ENCODE results near the gene NRP2.

The NRP2 gene

GRCh38 chr2:205682239-205682970, at the start of gene NRP2:
Gene NRP2 (plus strand): TSS chr2:205682501. CDS start chr2:205683291, 790 bp downstream.
- H3K4me1 ChIP-seq (ENCODE audit: control insufficient read depth, insufficient read depth, low read length, unreplicated experiment): peaks cover 13% of the 10 kb centered on the region
- H3K4me3 ChIP-seq (ENCODE audit: low read depth, low read length): peak within 1 kb of the TSS; percentile 82
- H3K36me3 ChIP-seq (ENCODE audit: insufficient read depth, low read length): no peaks in the 10 kb centered on the region
- H3K27ac ChIP-seq (ENCODE audit: low read depth, low read length): no peak within 1 kb of the TSS
- H3K79me2 ChIP-seq (ENCODE audit: control insufficient read depth, insufficient read depth, low read length, unreplicated experiment): no peaks in the 10 kb centered on the region
- H3K27me3 ChIP-seq (ENCODE audit: insufficient read depth, low read length): no peaks in the 10 kb centered on the region
- H2AFZ ChIP-seq (ENCODE audit: low read length, unreplicated experiment): peak within 1 kb of the TSS; percentile 79

GRCh38 chr2:205633994-205634393, 48.3 kb upstream of the NRP2 start:
- Histone ChIP-seq H2AFZ (ENCODE audit: low read length, unreplicated experiment) (no peak overlapping the region), H3K27ac (ENCODE audit: low read depth, low read length) (no peak overlapping the region), H3K79me2 (ENCODE audit: control insufficient read depth, insufficient read depth, low read length, unreplicated experiment) (no peaks in the 10 kb centered on the region), H3K27me3 (ENCODE audit: insufficient read depth, low read length) (no peaks in the 10 kb centered on the region; the same call in 1 of the 2 replicates), H3K36me3 (ENCODE audit: insufficient read depth, low read length) (no peaks in the 10 kb centered on the region), H3K4me1 (ENCODE audit: control insufficient read depth, insufficient read depth, low read length, unreplicated experiment) (no peaks in the 10 kb centered on the region), H3K4me3 (ENCODE audit: low read depth, low read length) (no peak overlapping the region)

- Histone ChIP-seq H3K4me3 (ENCODE audit: low read depth, low read length) (no peak overlapping the region), H3K27me3 (ENCODE audit: insufficient read depth, low read length) (no peaks in the 10 kb centered on the region; the same call in 1 of the 2 replicates), H3K36me3 (ENCODE audit: insufficient read depth, low read length) (no peaks in the 10 kb centered on the region), H2AFZ (ENCODE audit: low read length, unreplicated experiment) (no peak overlapping the region), H3K4me1 (ENCODE audit: control insufficient read depth, insufficient read depth, low read length, unreplicated experiment) (no peaks in the 10 kb centered on the region), H3K79me2 (ENCODE audit: control insufficient read depth, insufficient read depth, low read length, unreplicated experiment) (no peaks in the 10 kb centered on the region), H3K27ac (ENCODE audit: low read depth, low read length) (no peak overlapping the region)
Observed at GRCh38 chr2:205636549-205637319, 45.6 kb upstream of the NRP2 start.

GRCh38 chr2:205637320-205637602, 45.0 kb upstream of the NRP2 start:
- H2AFZ ChIP-seq (ENCODE audit: low read length, unreplicated experiment): no peak overlapping the region
- no peaks in the 10 kb centered on the region for H3K4me1 ChIP-seq (ENCODE audit: control insufficient read depth, insufficient read depth, low read length, unreplicated experiment)
- no peak overlapping the region for H3K4me3 ChIP-seq (ENCODE audit: low read depth, low read length)
- no peaks in the 10 kb centered on the region for H3K79me2 ChIP-seq (ENCODE audit: control insufficient read depth, insufficient read depth, low read length, unreplicated experiment)
- H3K36me3 ChIP-seq (ENCODE audit: insufficient read depth, low read length): no peaks in the 10 kb centered on the region
- no peaks in the 10 kb centered on the region; the same call in 1 of the 2 replicates for H3K27me3 ChIP-seq (ENCODE audit: insufficient read depth, low read length)
- H3K27ac ChIP-seq (ENCODE audit: low read depth, low read length): no peak overlapping the region

- Histone ChIP-seq H3K4me1 (ENCODE audit: control insufficient read depth, insufficient read depth, low read length, unreplicated experiment) (no peaks in the 10 kb centered on the region), H3K27ac (ENCODE audit: low read depth, low read length) (no peak overlapping the region), H3K36me3 (ENCODE audit: insufficient read depth, low read length) (no peaks in the 10 kb centered on the region), H3K27me3 (ENCODE audit: insufficient read depth, low read length) (no peaks in the 10 kb centered on the region; the same call in 1 of the 2 replicates), H3K79me2 (ENCODE audit: control insufficient read depth, insufficient read depth, low read length, unreplicated experiment) (no peaks in the 10 kb centered on the region), H2AFZ (ENCODE audit: low read length, unreplicated experiment) (no peak overlapping the region), H3K4me3 (ENCODE audit: low read depth, low read length) (no peak overlapping the region)
Observed at GRCh38 chr2:205637779-205638503, 44.4 kb upstream of the NRP2 start.

- H2AFZ ChIP-seq (ENCODE audit: low read length, unreplicated experiment): no peak overlapping the region
- no peaks in the 10 kb centered on the region for H3K36me3 ChIP-seq (ENCODE audit: insufficient read depth, low read length)
- H3K79me2 ChIP-seq (ENCODE audit: control insufficient read depth, insufficient read depth, low read length, unreplicated experiment): no peaks in the 10 kb centered on the region
- H3K4me3 ChIP-seq (ENCODE audit: low read depth, low read length): no peak overlapping the region
- no peaks in the 10 kb centered on the region; the same call in 1 of the 2 replicates for H3K27me3 ChIP-seq (ENCODE audit: insufficient read depth, low read length)
- H3K4me1 ChIP-seq (ENCODE audit: control insufficient read depth, insufficient read depth, low read length, unreplicated experiment): no peaks in the 10 kb centered on the region
- H3K27ac ChIP-seq (ENCODE audit: low read depth, low read length): no peak overlapping the region
Observed at GRCh38 chr2:205640716-205641115, 41.6 kb upstream of the NRP2 start.

GRCh38 chr2:205642599-205643356, 39.5 kb upstream of the NRP2 start:
- Histone ChIP-seq H3K27ac (ENCODE audit: low read depth, low read length) (no peak overlapping the region), H3K79me2 (ENCODE audit: control insufficient read depth, insufficient read depth, low read length, unreplicated experiment) (no peaks in the 10 kb centered on the region), H2AFZ (ENCODE audit: low read length, unreplicated experiment) (no peak overlapping the region), H3K27me3 (ENCODE audit: insufficient read depth, low read length) (no peaks in the 10 kb centered on the region; the same call in 1 of the 2 replicates), H3K36me3 (ENCODE audit: insufficient read depth, low read length) (no peaks in the 10 kb centered on the region), H3K4me1 (ENCODE audit: control insufficient read depth, insufficient read depth, low read length, unreplicated experiment) (no peaks in the 10 kb centered on the region), H3K4me3 (ENCODE audit: low read depth, low read length) (no peak overlapping the region)

GRCh38 chr2:205643391-205643885, 38.9 kb upstream of the NRP2 start:
- no peak overlapping the region for H3K4me3 ChIP-seq (ENCODE audit: low read depth, low read length)
- no peaks in the 10 kb centered on the region for H3K4me1 ChIP-seq (ENCODE audit: control insufficient read depth, insufficient read depth, low read length, unreplicated experiment)
- H3K27ac ChIP-seq (ENCODE audit: low read depth, low read length): no peak overlapping the region
- no peaks in the 10 kb centered on the region for H3K79me2 ChIP-seq (ENCODE audit: control insufficient read depth, insufficient read depth, low read length, unreplicated experiment)
- H3K36me3 ChIP-seq (ENCODE audit: insufficient read depth, low read length): no peaks in the 10 kb centered on the region
- H3K27me3 ChIP-seq (ENCODE audit: insufficient read depth, low read length): no peaks in the 10 kb centered on the region; the same call in 1 of the 2 replicates
- H2AFZ ChIP-seq (ENCODE audit: low read length, unreplicated experiment): no peak overlapping the region

GRCh38 chr2:205644018-205644417, 38.3 kb upstream of the NRP2 start:
- Histone ChIP-seq H2AFZ (ENCODE audit: low read length, unreplicated experiment) (no peak overlapping the region), H3K79me2 (ENCODE audit: control insufficient read depth, insufficient read depth, low read length, unreplicated experiment) (no peaks in the 10 kb centered on the region), H3K27me3 (ENCODE audit: insufficient read depth, low read length) (no peaks in the 10 kb centered on the region), H3K4me3 (ENCODE audit: low read depth, low read length) (no peak overlapping the region), H3K36me3 (ENCODE audit: insufficient read depth, low read length) (no peaks in the 10 kb centered on the region), H3K4me1 (ENCODE audit: control insufficient read depth, insufficient read depth, low read length, unreplicated experiment) (no peaks in the 10 kb centered on the region), H3K27ac (ENCODE audit: low read depth, low read length) (no peak overlapping the region)

GRCh38 chr2:205646680-205647079, 35.6 kb upstream of the NRP2 start:
- H3K36me3 ChIP-seq (ENCODE audit: insufficient read depth, low read length): no peaks in the 10 kb centered on the region
- no peak overlapping the region for H3K27ac ChIP-seq (ENCODE audit: low read depth, low read length)
- H3K79me2 ChIP-seq (ENCODE audit: control insufficient read depth, insufficient read depth, low read length, unreplicated experiment): no peaks in the 10 kb centered on the region
- no peak overlapping the region for H3K4me3 ChIP-seq (ENCODE audit: low read depth, low read length)
- H2AFZ ChIP-seq (ENCODE audit: low read length, unreplicated experiment): no peak overlapping the region
- H3K4me1 ChIP-seq (ENCODE audit: control insufficient read depth, insufficient read depth, low read length, unreplicated experiment): peaks cover 3% of the 10 kb centered on the region
- no peaks in the 10 kb centered on the region for H3K27me3 ChIP-seq (ENCODE audit: insufficient read depth, low read length)
